Embryonic facial prominence (tissue), 1 donor: ENCODE results near the gene XXYLT1.

Source experiments
- DNase-seq: peaks from one replicate; pipeline ENCODE4 v3.0.0-alpha.2; 2016; ENCODE audit errors: extremely low spot score

The XXYLT1 gene

GRCh38 chr3:195078891-195079440 is 192.0 kb downstream of the XXYLT1 start:
- DNase-seq = no peak

- DNase-seq = no peak
Measured at GRCh38 chr3:195077611-195078540, 193.1 kb downstream of the XXYLT1 start.

- no peak for DNase-seq
Measured at GRCh38 chr3:195076981-195077610, 193.9 kb downstream of the XXYLT1 start.

GRCh38 chr3:195075941-195076875 is 194.8 kb downstream of the XXYLT1 start:
- no peak for DNase-seq

- no peak for DNase-seq
Measured at GRCh38 chr3:195075199-195075940, 195.6 kb downstream of the XXYLT1 start.

- DNase-seq = no peak
Measured at GRCh38 chr3:195073866-195074860, 196.8 kb downstream of the XXYLT1 start.

- no peak for DNase-seq
Measured at GRCh38 chr3:195072916-195073564, 197.9 kb downstream of the XXYLT1 start.

- no peak for DNase-seq
Measured at GRCh38 chr3:195071916-195072820, 198.8 kb downstream of the XXYLT1 start.

GRCh38 chr3:195071011-195071728 is 199.8 kb downstream of the XXYLT1 start:
- no peak for DNase-seq

- no peak for DNase-seq
Measured at GRCh38 chr3:195070336-195070735, 200.6 kb downstream of the XXYLT1 start.

- no peak for DNase-seq
Measured at GRCh38 chr3:195069501-195070251, 201.3 kb downstream of the XXYLT1 start.

GRCh38 chr3:195068084-195069080 is 202.6 kb downstream of the XXYLT1 start:
- DNase-seq = no peak

GRCh38 chr3:195066441-195066841 is 204.5 kb downstream of the XXYLT1 start:
- DNase-seq = no peak

GRCh38 chr3:195065864-195066185 is 205.1 kb downstream of the XXYLT1 start:
- no peak for DNase-seq

- DNase-seq = no peak
Measured at GRCh38 chr3:195065142-195065863, 205.7 kb downstream of the XXYLT1 start.
